ELR (cell line): Measurements from ENCODE around the gene RCE1.
A peak's percentile ranks its signal among the peaks of the same experiment; 100 is the strongest.

Experiments used
- DNase-seq: peaks from one replicate; pipeline ENCODE4 v3.0.0-alpha.2; 2015; ENCODE audit warnings: low read depth

RCE1 gene

GRCh38 chr11:66857234-66857926, 14.1 kb downstream of the RCE1 start:
- DNase-seq = peak; percentile 46

GRCh38 chr11:66857927-66858185, 14.6 kb downstream of the RCE1 start:
- DNase-seq = no peak

- DNase-seq = no peak
Measured at GRCh38 chr11:66858186-66858938, 15.1 kb downstream of the RCE1 start.

GRCh38 chr11:66858939-66859685, 15.9 kb downstream of the RCE1 start:
- no peak for DNase-seq

- no peak for DNase-seq
Measured at GRCh38 chr11:66859686-66860448, 16.6 kb downstream of the RCE1 start.

- DNase-seq = no peak
Measured at GRCh38 chr11:66860449-66860831, 17.2 kb downstream of the RCE1 start.

- no peak for DNase-seq
Measured at GRCh38 chr11:66861038-66861773, 18.0 kb downstream of the RCE1 start.

GRCh38 chr11:66861774-66862558, 18.7 kb downstream of the RCE1 start:
- DNase-seq = no peak

GRCh38 chr11:66862559-66863037, 19.4 kb downstream of the RCE1 start:
- no peak for DNase-seq

GRCh38 chr11:66863428-66864125, 20.3 kb downstream of the RCE1 start:
- DNase-seq = no peak

- no peak for DNase-seq
Measured at GRCh38 chr11:66864172-66864901, 21.1 kb downstream of the RCE1 start.

- no peak for DNase-seq
Measured at GRCh38 chr11:66864924-66865697, 21.9 kb downstream of the RCE1 start.

GRCh38 chr11:66866007-66866406, 22.8 kb downstream of the RCE1 start:
- DNase-seq = no peak

GRCh38 chr11:66866511-66866986, 23.3 kb downstream of the RCE1 start:
- no peak for DNase-seq

- peak; percentile 25 for DNase-seq
Measured at GRCh38 chr11:66867425-66868040, 24.3 kb downstream of the RCE1 start.

- DNase-seq = no peak
Measured at GRCh38 chr11:66868082-66868725, 25.0 kb downstream of the RCE1 start.

GRCh38 chr11:66868726-66869566, 25.7 kb downstream of the RCE1 start:
- peak; percentile 37 for DNase-seq
